Panc1 (cell line): Measurements from ENCODE around the gene BACH2.

ENCODE experiments used
- SIN3A ChIP-seq: IDR thresholded peaks from 2 replicates; pipeline ENCODE4 v1.6.1; 2012; ENCODE audit warnings: low read depth, mild to moderate bottlenecking, low read length, moderate library complexity, borderline replicate concordance; ENCODE audit not compliant: insufficient read depth
- TF ChIP-seq, protein P1 (sequence below): fragments of 450-650 bp; IDR thresholded peaks from 2 replicates; pipeline ENCODE4 v1.5.1; 2017; ENCODE audit warnings: mild to moderate bottlenecking
- TF ChIP-seq, protein P2 (sequence below), 2 experiments: IDR thresholded peaks; 2 replicates each; pipeline ENCODE4 v1.6.1; 2011 to 2012; ENCODE audit warnings: low read depth in 2 of 2, control low read depth in 1 of 2, low read length in 1 of 2, mild to moderate bottlenecking in 1 of 2, moderate library complexity in 1 of 2; ENCODE audit not compliant: insufficient read depth in 1 of 2

DNA sequence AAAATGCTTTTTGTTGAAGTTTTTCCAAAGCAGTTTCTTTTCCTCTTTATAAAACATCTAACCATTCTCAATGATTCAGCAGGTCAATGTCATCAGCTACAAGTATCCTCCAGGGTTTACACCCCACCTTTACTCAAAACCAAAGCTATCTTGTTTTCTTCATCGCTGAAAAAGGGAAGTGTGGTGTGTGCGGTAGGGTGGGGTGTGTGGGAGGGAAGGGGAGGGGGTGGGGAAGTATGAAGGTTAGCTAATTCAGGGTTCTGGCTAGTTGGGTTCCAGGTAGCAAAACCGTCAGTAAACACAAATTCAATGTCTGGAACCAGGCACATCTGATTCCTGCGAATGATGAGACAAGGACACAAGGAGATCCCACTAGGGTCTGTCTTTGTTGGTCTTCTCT lies 212.8 kb downstream of the BACH2 start:
- TF ChIP-seq, protein P1, sequence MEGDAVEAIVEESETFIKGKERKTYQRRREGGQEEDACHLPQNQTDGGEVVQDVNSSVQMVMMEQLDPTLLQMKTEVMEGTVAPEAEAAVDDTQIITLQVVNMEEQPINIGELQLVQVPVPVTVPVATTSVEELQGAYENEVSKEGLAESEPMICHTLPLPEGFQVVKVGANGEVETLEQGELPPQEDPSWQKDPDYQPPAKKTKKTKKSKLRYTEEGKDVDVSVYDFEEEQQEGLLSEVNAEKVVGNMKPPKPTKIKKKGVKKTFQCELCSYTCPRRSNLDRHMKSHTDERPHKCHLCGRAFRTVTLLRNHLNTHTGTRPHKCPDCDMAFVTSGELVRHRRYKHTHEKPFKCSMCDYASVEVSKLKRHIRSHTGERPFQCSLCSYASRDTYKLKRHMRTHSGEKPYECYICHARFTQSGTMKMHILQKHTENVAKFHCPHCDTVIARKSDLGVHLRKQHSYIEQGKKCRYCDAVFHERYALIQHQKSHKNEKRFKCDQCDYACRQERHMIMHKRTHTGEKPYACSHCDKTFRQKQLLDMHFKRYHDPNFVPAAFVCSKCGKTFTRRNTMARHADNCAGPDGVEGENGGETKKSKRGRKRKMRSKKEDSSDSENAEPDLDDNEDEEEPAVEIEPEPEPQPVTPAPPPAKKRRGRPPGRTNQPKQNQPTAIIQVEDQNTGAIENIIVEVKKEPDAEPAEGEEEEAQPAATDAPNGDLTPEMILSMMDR, result no peak
- TF ChIP-seq, protein P2, sequence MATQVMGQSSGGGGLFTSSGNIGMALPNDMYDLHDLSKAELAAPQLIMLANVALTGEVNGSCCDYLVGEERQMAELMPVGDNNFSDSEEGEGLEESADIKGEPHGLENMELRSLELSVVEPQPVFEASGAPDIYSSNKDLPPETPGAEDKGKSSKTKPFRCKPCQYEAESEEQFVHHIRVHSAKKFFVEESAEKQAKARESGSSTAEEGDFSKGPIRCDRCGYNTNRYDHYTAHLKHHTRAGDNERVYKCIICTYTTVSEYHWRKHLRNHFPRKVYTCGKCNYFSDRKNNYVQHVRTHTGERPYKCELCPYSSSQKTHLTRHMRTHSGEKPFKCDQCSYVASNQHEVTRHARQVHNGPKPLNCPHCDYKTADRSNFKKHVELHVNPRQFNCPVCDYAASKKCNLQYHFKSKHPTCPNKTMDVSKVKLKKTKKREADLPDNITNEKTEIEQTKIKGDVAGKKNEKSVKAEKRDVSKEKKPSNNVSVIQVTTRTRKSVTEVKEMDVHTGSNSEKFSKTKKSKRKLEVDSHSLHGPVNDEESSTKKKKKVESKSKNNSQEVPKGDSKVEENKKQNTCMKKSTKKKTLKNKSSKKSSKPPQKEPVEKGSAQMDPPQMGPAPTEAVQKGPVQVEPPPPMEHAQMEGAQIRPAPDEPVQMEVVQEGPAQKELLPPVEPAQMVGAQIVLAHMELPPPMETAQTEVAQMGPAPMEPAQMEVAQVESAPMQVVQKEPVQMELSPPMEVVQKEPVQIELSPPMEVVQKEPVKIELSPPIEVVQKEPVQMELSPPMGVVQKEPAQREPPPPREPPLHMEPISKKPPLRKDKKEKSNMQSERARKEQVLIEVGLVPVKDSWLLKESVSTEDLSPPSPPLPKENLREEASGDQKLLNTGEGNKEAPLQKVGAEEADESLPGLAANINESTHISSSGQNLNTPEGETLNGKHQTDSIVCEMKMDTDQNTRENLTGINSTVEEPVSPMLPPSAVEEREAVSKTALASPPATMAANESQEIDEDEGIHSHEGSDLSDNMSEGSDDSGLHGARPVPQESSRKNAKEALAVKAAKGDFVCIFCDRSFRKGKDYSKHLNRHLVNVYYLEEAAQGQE (IDR thresholded peaks at IDR 0.05; ENCODE audit: insufficient read depth in 1 of 2, low read depth in 2 of 2, low read length in 1 of 2), result no peak
- TF ChIP-seq SIN3A, result no peak
